ENCODE data around the gene ZNF385B.

The ZNF385B gene

GRCh38 chr2:179899666-179900065 is 38.3 kb upstream of the ZNF385B start:
- Histone ChIP-seq H3K18ac (ENCODE audit: low read depth in 1 of 2, low read length in 2 of 2) (no peak overlapping the region), H4K8ac (ENCODE audit: low read length) (no peak overlapping the region), H2BK120ac (ENCODE audit: low read depth, low read length) (no peak overlapping the region), H3K4me3 (ENCODE audit: insufficient read depth in 1 of 2, low read depth in 1 of 2, low read length in 2 of 2) (no peak overlapping the region), H3K27ac (ENCODE audit: low read length, poor library complexity, severe bottlenecking) (no peak overlapping the region), H3K9ac (ENCODE audit: low read length) (no peak overlapping the region), H3K14ac (ENCODE audit: low read length in 2 of 2) (no peak overlapping the region), H3K4ac (ENCODE audit: low read depth in 1 of 2, low read length in 2 of 2) (no peak overlapping the region), H3K27me3 (ENCODE audit: control insufficient read depth in 1 of 2, insufficient read depth in 1 of 2, low read length in 2 of 2) (no peaks in the 10 kb centered on the region), H2BK5ac (ENCODE audit: low read depth, low read length, poor library complexity, severe bottlenecking) (no peak overlapping the region), H3K4me1 (ENCODE audit: control insufficient read depth, insufficient read depth, low read depth, low read length) (no peaks in the 10 kb centered on the region), H3K4me2 (ENCODE audit: low read length, poor library complexity, severe bottlenecking) (no peak overlapping the region), H3K36me3 (ENCODE audit: control insufficient read depth in 1 of 2, insufficient read depth in 2 of 2, low read depth in 1 of 2, low read length in 2 of 2) (no peaks in the 10 kb centered on the region), H2BK12ac (ENCODE audit: low read length in 2 of 2) (no peak overlapping the region), H2AK5ac (ENCODE audit: low read length, severe bottlenecking) (no peak overlapping the region), H4K91ac (ENCODE audit: low read length) (no peak overlapping the region), H2BK15ac (ENCODE audit: low read depth, poor library complexity, severe bottlenecking) (no peak overlapping the region), H3K79me1 (replicated peaks; ENCODE audit: low read length, poor library complexity, severe bottlenecking) (no peaks in the 10 kb centered on the region), H2AFZ (ENCODE audit: low read depth, low read length) (no peak overlapping the region), H3K23ac (ENCODE audit: low read length in 2 of 2) (no peak overlapping the region), H3K9me3 (ENCODE audit: control insufficient read depth, low read length) (peaks cover 6% of the 10 kb centered on the region)
- no peak for DNase-seq
- WGBS, result no CpG with 5 or more reads among the region's 1 CpG

- no peak overlapping the region for H2BK15ac ChIP-seq (ENCODE audit: low read depth, poor library complexity, severe bottlenecking)
- H3K4me2 ChIP-seq (ENCODE audit: low read length, poor library complexity, severe bottlenecking), result no peak overlapping the region
- no peak overlapping the region for H2AFZ ChIP-seq (ENCODE audit: low read depth, low read length)
- H3K4ac ChIP-seq (ENCODE audit: low read depth in 1 of 2, low read length in 2 of 2), result no peak overlapping the region
- H3K36me3 ChIP-seq (ENCODE audit: control insufficient read depth in 1 of 2, insufficient read depth in 2 of 2, low read depth in 1 of 2, low read length in 2 of 2), result no peaks in the 10 kb centered on the region
- no peak overlapping the region for H3K18ac ChIP-seq (ENCODE audit: low read depth in 1 of 2, low read length in 2 of 2)
- H2AK5ac ChIP-seq (ENCODE audit: low read length, severe bottlenecking), result no peak overlapping the region
- no peaks in the 10 kb centered on the region for H3K4me1 ChIP-seq (ENCODE audit: control insufficient read depth, insufficient read depth, low read depth, low read length)
- DNase-seq, result peak; percentile 44
- H2BK12ac ChIP-seq (ENCODE audit: low read length in 2 of 2), result no peak overlapping the region
- no peak overlapping the region for H4K8ac ChIP-seq (ENCODE audit: low read length)
- no peak overlapping the region for H3K4me3 ChIP-seq (ENCODE audit: insufficient read depth in 1 of 2, low read depth in 1 of 2, low read length in 2 of 2)
- H3K9ac ChIP-seq (ENCODE audit: low read length), result no peak overlapping the region
- no peak overlapping the region for H2BK5ac ChIP-seq (ENCODE audit: low read depth, low read length, poor library complexity, severe bottlenecking)
- H3K79me1 ChIP-seq (replicated peaks; ENCODE audit: low read length, poor library complexity, severe bottlenecking), result no peaks in the 10 kb centered on the region
- peaks cover 6% of the 10 kb centered on the region for H3K9me3 ChIP-seq (ENCODE audit: control insufficient read depth, low read length)
- H2BK120ac ChIP-seq (ENCODE audit: low read depth, low read length), result no peak overlapping the region
- 33% methylated on average over 3 of the region's 4 CpGs for WGBS
- H3K27me3 ChIP-seq (ENCODE audit: control insufficient read depth in 1 of 2, insufficient read depth in 1 of 2, low read length in 2 of 2), result no peaks in the 10 kb centered on the region
- no peak overlapping the region for H3K23ac ChIP-seq (ENCODE audit: low read length in 2 of 2)
- no peak overlapping the region for H3K14ac ChIP-seq (ENCODE audit: low read length in 2 of 2)
- H3K27ac ChIP-seq (ENCODE audit: low read length, poor library complexity, severe bottlenecking), result no peak overlapping the region
- H4K91ac ChIP-seq (ENCODE audit: low read length), result no peak overlapping the region
Measured at GRCh38 chr2:179898873-179899272, 37.5 kb upstream of the ZNF385B start.

DNA sequence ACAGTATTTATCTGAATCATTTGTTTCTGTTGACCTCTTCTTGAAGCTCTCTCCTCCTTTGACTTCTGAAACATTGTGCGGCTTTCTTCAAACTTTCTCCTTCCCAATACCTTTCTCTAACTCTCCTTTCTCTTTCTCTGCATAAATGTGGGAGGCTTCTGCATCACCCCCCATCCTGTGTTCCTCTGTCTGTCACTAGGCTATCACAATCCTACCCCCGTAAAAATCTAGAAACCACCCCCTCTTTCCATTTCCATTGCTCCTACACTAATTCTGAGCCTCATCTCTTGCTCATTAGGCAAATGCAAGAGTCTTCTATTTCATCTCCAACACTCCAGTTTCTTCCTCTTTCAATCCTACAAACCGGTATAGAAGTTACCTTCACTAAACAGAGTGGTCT is 32.2 kb upstream of the ZNF385B start:
- H2BK120ac ChIP-seq (ENCODE audit: low read depth, low read length), result no peak overlapping the region
- H3K4ac ChIP-seq (ENCODE audit: low read depth in 1 of 2, low read length in 2 of 2), result no peak overlapping the region
- no peaks in the 10 kb centered on the region for H3K36me3 ChIP-seq (ENCODE audit: control insufficient read depth in 1 of 2, insufficient read depth in 2 of 2, low read depth in 1 of 2, low read length in 2 of 2)
- no peak overlapping the region for H2BK5ac ChIP-seq (ENCODE audit: low read depth, low read length, poor library complexity, severe bottlenecking)
- H3K4me3 ChIP-seq (ENCODE audit: insufficient read depth in 1 of 2, low read depth in 1 of 2, low read length in 2 of 2), result no peak overlapping the region
- no peak overlapping the region for H3K23ac ChIP-seq (ENCODE audit: low read length in 2 of 2)
- peaks cover 11% of the 10 kb centered on the region for H3K9me3 ChIP-seq (ENCODE audit: control insufficient read depth, low read length)
- no peak overlapping the region for H3K9ac ChIP-seq (ENCODE audit: low read length)
- H2AK5ac ChIP-seq (ENCODE audit: low read length, severe bottlenecking), result no peak overlapping the region
- DNase-seq, result no peak
- no peak overlapping the region for H3K4me2 ChIP-seq (ENCODE audit: low read length, poor library complexity, severe bottlenecking)
- H4K91ac ChIP-seq (ENCODE audit: low read length), result no peak overlapping the region
- no peak overlapping the region for H3K27ac ChIP-seq (ENCODE audit: low read length, poor library complexity, severe bottlenecking)
- H4K8ac ChIP-seq (ENCODE audit: low read length), result no peak overlapping the region
- no peak overlapping the region for H3K18ac ChIP-seq (ENCODE audit: low read depth in 1 of 2, low read length in 2 of 2)
- H2AFZ ChIP-seq (ENCODE audit: low read depth, low read length), result no peak overlapping the region
- no peaks in the 10 kb centered on the region for H3K79me1 ChIP-seq (replicated peaks; ENCODE audit: low read length, poor library complexity, severe bottlenecking)
- H3K27me3 ChIP-seq (ENCODE audit: control insufficient read depth in 1 of 2, insufficient read depth in 1 of 2, low read length in 2 of 2), result peaks cover 0 to 3% of the 10 kb centered on the region in 2 experiments
- 71% methylated on average over 3 of the region's 3 CpGs for WGBS
- H3K14ac ChIP-seq (ENCODE audit: low read length in 2 of 2), result no peak overlapping the region
- no peak overlapping the region for H2BK15ac ChIP-seq (ENCODE audit: low read depth, poor library complexity, severe bottlenecking)
- no peaks in the 10 kb centered on the region for H3K4me1 ChIP-seq (ENCODE audit: control insufficient read depth, insufficient read depth, low read depth, low read length)
- no peak overlapping the region for H2BK12ac ChIP-seq (ENCODE audit: low read length in 2 of 2)

- Histone ChIP-seq H3K79me1 (replicated peaks; ENCODE audit: low read length, poor library complexity, severe bottlenecking) (no peaks in the 10 kb centered on the region), H2BK12ac (ENCODE audit: low read length in 2 of 2) (no peak overlapping the region), H3K9ac (ENCODE audit: low read length) (no peak overlapping the region), H2BK120ac (ENCODE audit: low read depth, low read length) (no peak overlapping the region), H3K27me3 (ENCODE audit: control insufficient read depth in 1 of 2, insufficient read depth in 1 of 2, low read length in 2 of 2) (peaks cover 0 to 3% of the 10 kb centered on the region in 2 experiments), H3K4me2 (ENCODE audit: low read length, poor library complexity, severe bottlenecking) (no peak overlapping the region), H3K36me3 (ENCODE audit: control insufficient read depth in 1 of 2, insufficient read depth in 2 of 2, low read depth in 1 of 2, low read length in 2 of 2) (no peaks in the 10 kb centered on the region), H3K4me1 (ENCODE audit: control insufficient read depth, insufficient read depth, low read depth, low read length) (no peaks in the 10 kb centered on the region), H3K18ac (ENCODE audit: low read depth in 1 of 2, low read length in 2 of 2) (no peak overlapping the region), H3K4me3 (ENCODE audit: insufficient read depth in 1 of 2, low read depth in 1 of 2, low read length in 2 of 2) (no peak overlapping the region), H2BK5ac (ENCODE audit: low read depth, low read length, poor library complexity, severe bottlenecking) (no peak overlapping the region), H4K8ac (ENCODE audit: low read length) (no peak overlapping the region), H4K91ac (ENCODE audit: low read length) (no peak overlapping the region), H3K9me3 (ENCODE audit: control insufficient read depth, low read length) (peaks cover 12% of the 10 kb centered on the region), H2AK5ac (ENCODE audit: low read length, severe bottlenecking) (no peak overlapping the region), H3K27ac (ENCODE audit: low read length, poor library complexity, severe bottlenecking) (no peak overlapping the region), H3K14ac (ENCODE audit: low read length in 2 of 2) (no peak overlapping the region), H3K4ac (ENCODE audit: low read depth in 1 of 2, low read length in 2 of 2) (no peak overlapping the region), H2BK15ac (ENCODE audit: low read depth, poor library complexity, severe bottlenecking) (no peak overlapping the region), H3K23ac (ENCODE audit: low read length in 2 of 2) (no peak overlapping the region), H2AFZ (ENCODE audit: low read depth, low read length) (no peak overlapping the region)
- 71% methylated on average over 2 of the region's 2 CpGs for WGBS
- no peak for DNase-seq
Measured at GRCh38 chr2:179891237-179891636, 29.8 kb upstream of the ZNF385B start.
